Esophagus squamous epithelium (tissue), 5 donors: Measurements from ENCODE around the gene ATP6V1A. TPM values are rescaled to one million over a fixed set of nuclear protein-coding genes. Genes with fewer than 3 reads are reported as not detected.

Experiments used
- DNase-seq: peaks from one replicate; lab custom pipeline; 2025; lab: John Stamatoyannopoulos, UW
- H3K27ac ChIP-seq, 4 donors: fragments of 200-600 bp; sonication (generic); one replicate each; pipeline ENCODE4 v1.5.1; 2016 to 2019; ENCODE audit warnings: mild to moderate bottlenecking in 1 of 4
- H3K27me3 ChIP-seq, 4 donors: fragments of 200-600 bp; sonication (generic); 1 replicate in 3 of 4; 2 replicates in 1 of 4; pipeline versions ENCODE4 v1.5.1 to v1.6.0; 2017 to 2021; ENCODE audit warnings: antibody characterized with exemption in 1 of 4
- H3K36me3 ChIP-seq, 3 donors: fragments of 200-600 bp; sonication (generic); one replicate each; pipeline ENCODE4 v1.5.1; 2016 to 2019
- H3K4me1 ChIP-seq, 3 donors: fragments of 200-600 bp; sonication (generic); one replicate each; pipeline ENCODE4 v1.5.1; 2017 to 2019
- H3K4me3 ChIP-seq, 4 donors: fragments of 200-600 bp; sonication (generic); 1 replicate in 3 of 4; 2 replicates in 1 of 4; pipeline ENCODE4 v1.5.1; 2016 to 2019; ENCODE audit warnings: mild to moderate bottlenecking in 2 of 4, moderate library complexity in 1 of 4
- H3K9me3 ChIP-seq, 3 donors: fragments of 200-600 bp; sonication (generic); one replicate each; pipeline ENCODE4 v1.5.1; 2016 to 2019
- CTCF ChIP-seq, 6 experiments: fragments of 450-650 bp in 4 of 6; fragments of 200-600 bp in 2 of 6; sonication (generic) in 2 of 6; IDR thresholded peaks; one replicate each; pipeline ENCODE4 v1.5.1; 2016 to 2019; ENCODE audit warnings: antibody characterized with exemption in 6 of 6, mild to moderate bottlenecking in 4 of 6, moderate library complexity in 4 of 6
- POLR2A ChIP-seq, 4 donors: fragments of 450-650 bp; IDR thresholded peaks; one replicate each; pipeline ENCODE4 v1.6.1; 2017; ENCODE audit warnings: antibody characterized with exemption in 4 of 4, mild to moderate bottlenecking in 4 of 4, moderate library complexity in 3 of 4
- WGBS, 2 donors: methylation state at CpG; one replicate each; pipeline ENCODE4 v1.1.5; 2018; 5-methylcytosine and 5-hydroxymethylcytosine counted together
- intact Hi-C: fragments of 100-400 bp; cut with DNase I; formaldehyde crosslinking; loops from one replicate; pipeline ENCODE4 v1.15.0; 2022
- total RNA-seq, 4 donors: library from RNA; depleted of rRNA; stranded (reverse); fragments of >200 nt; gene quantifications; one replicate each; pipeline ENCODE4 v1.1.0, GENCODE V29; 2016
- donor health status: DM: yes; HTN: yes; CAD: no.

ATP6V1A gene
- total RNA-seq, 4 donors from 2014 or later = 39.9 to 74.3 (median 60.6) TPM

- Histone ChIP-seq H3K4me1 (no peaks in the 10 kb centered on the region), H3K9me3 (no peaks in the 10 kb centered on the region), H3K27me3 (no peaks in the 10 kb centered on the region), H3K36me3 (peaks cover 4 to 70% (median 6%) of the 10 kb centered on the region in 3 donors), H3K4me3 (no peak overlapping the region), H3K27ac (no peak overlapping the region)
- TF ChIP-seq CTCF (IDR thresholded peaks at IDR 0.05) = no peak
- no peak for TF ChIP-seq POLR2A (IDR thresholded peaks at IDR 0.05)
- intact Hi-C loops = loop anchor here (10.0 kb wide), 1 partner anchor 195 kb away; no protein-coding TSS in a partner anchor
- DNase-seq = no peak
- WGBS, 2 donors = 81 to 91% methylated on average over 2 of the region's 2 CpGs
Measured at GRCh38 chr3:113719758-113720157, 27.1 kb upstream of the ATP6V1A start.

- Histone ChIP-seq H3K36me3 (peaks cover 4 to 63% (median 6%) of the 10 kb centered on the region in 3 donors), H3K9me3 (no peaks in the 10 kb centered on the region), H3K27ac (no peak overlapping the region), H3K27me3 (no peaks in the 10 kb centered on the region), H3K4me1 (peaks cover 0 to 7% (median 0%) of the 10 kb centered on the region in 3 donors), H3K4me3 (no peak overlapping the region)
- 60 to 66% methylated on average over 3 of the region's 3 CpGs for WGBS, 2 donors
- intact Hi-C loops = loop anchor here (10.0 kb wide), 1 partner anchor 193 kb away; no protein-coding TSS in a partner anchor
- no peak for DNase-seq
- no peak for TF ChIP-seq POLR2A (IDR thresholded peaks at IDR 0.05)
- no peak for TF ChIP-seq CTCF (IDR thresholded peaks at IDR 0.05)
Measured at GRCh38 chr3:113721636-113722035, 25.2 kb upstream of the ATP6V1A start.

GRCh38 chr3:113728661-113729060 lies 18.2 kb upstream of the ATP6V1A start:
- intact Hi-C loops = loop anchor here (10.0 kb wide), 1 partner anchor 186 kb away; no protein-coding TSS in a partner anchor
- WGBS, 2 donors = 98 to 100% methylated on average over 2 of the region's 2 CpGs

GRCh38 chr3:113730550-113730949 lies 16.3 kb upstream of the ATP6V1A start:
- no peak overlapping the region for H3K4me3 ChIP-seq
- intact Hi-C loops = no loop called here
- H3K4me1 ChIP-seq = peaks cover 0 to 4% (median 0%) of the 10 kb centered on the region in 3 donors
- no peaks in the 10 kb centered on the region for H3K9me3 ChIP-seq
- H3K27me3 ChIP-seq = no peaks in the 10 kb centered on the region
- 67 to 87% methylated on average over 1 of the region's 1 CpG for WGBS, 2 donors
- TF ChIP-seq CTCF (IDR thresholded peaks at IDR 0.05) = no peak
- no peak for TF ChIP-seq POLR2A (IDR thresholded peaks at IDR 0.05)
- peaks cover 0 to 7% (median 0%) of the 10 kb centered on the region in 3 donors for H3K36me3 ChIP-seq
- H3K27ac ChIP-seq = no peak overlapping the region
- DNase-seq = no peak

More at GRCh38 chr3:113728661-113729060, 18.2 kb upstream of the ATP6V1A start:
- DNase-seq = no peak
- no peaks in the 10 kb centered on the region for H3K27me3 ChIP-seq
- no peak overlapping the region for H3K27ac ChIP-seq
- TF ChIP-seq POLR2A (IDR thresholded peaks at IDR 0.05) (no peak), CTCF (IDR thresholded peaks at IDR 0.05) (no peak)
- H3K4me3 ChIP-seq = no peak overlapping the region
- no peaks in the 10 kb centered on the region for H3K9me3 ChIP-seq
- H3K4me1 ChIP-seq = peaks cover 0 to 7% (median 0%) of the 10 kb centered on the region in 3 donors
- peaks cover 0 to 8% (median 0%) of the 10 kb centered on the region in 3 donors for H3K36me3 ChIP-seq

GRCh38 chr3:113731694-113732093 lies 15.1 kb upstream of the ATP6V1A start:
- WGBS, 2 donors = 71 to 79% methylated on average over 4 of the region's 4 CpGs
- intact Hi-C loops = no loop called here
- no peak for TF ChIP-seq POLR2A (IDR thresholded peaks at IDR 0.05)
- TF ChIP-seq CTCF (IDR thresholded peaks at IDR 0.05) = no peak

More at GRCh38 chr3:113731694-113732093, 15.1 kb upstream of the ATP6V1A start:
- DNase-seq = no peak
- Histone ChIP-seq H3K36me3 (peaks cover 0 to 7% (median 0%) of the 10 kb centered on the region in 3 donors), H3K27me3 (no peaks in the 10 kb centered on the region), H3K4me3 (no peak overlapping the region), H3K27ac (no peak overlapping the region), H3K9me3 (no peaks in the 10 kb centered on the region), H3K4me1 (peaks cover 0 to 9% (median 6%) of the 10 kb centered on the region in 3 donors)
